ENCODE results near the gene ATXN7L2.

The ATXN7L2 gene

DNA sequence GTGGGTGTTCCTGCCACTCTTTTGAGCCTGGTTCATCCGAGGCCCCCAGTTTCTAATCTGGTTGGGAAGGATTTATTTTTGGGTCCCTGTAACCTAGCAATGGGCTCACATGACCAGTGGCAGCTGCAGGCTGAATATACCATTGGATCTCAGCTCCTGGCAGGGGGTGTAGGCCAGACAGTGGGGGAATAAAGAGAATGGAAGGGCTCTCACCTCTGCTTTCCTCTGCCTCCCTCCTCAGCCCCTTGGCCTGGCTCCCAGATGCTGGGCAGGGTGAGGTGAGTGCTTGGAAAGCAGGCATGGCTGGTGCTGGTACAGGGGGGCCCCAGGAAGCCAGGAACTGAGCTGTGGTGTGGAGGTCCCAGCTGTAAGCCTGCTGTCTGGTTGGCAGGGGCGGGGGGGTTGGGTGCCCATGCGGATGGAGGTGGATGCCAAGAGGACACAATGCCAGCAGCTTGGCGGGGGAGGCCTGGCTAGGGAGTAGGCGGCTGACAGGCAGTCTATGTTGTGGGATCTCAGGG lies 52.3 kb downstream of the ATXN7L2 start:
- no peak for TF ChIP-seq CTCF (conservative IDR thresholded peaks at IDR 0.05)
- no peak overlapping the region for H3K27ac ChIP-seq

GRCh38 chr1:109537450-109538178 lies 53.9 kb downstream of the ATXN7L2 start:
- TF ChIP-seq CTCF (conservative IDR thresholded peaks at IDR 0.05) = no peak
- H3K27ac ChIP-seq = no peak overlapping the region

- no peak for TF ChIP-seq CTCF (conservative IDR thresholded peaks at IDR 0.05)
- no peak overlapping the region for H3K27ac ChIP-seq
Observed at GRCh38 chr1:109538827-109539555, 55.3 kb downstream of the ATXN7L2 start.

DNA sequence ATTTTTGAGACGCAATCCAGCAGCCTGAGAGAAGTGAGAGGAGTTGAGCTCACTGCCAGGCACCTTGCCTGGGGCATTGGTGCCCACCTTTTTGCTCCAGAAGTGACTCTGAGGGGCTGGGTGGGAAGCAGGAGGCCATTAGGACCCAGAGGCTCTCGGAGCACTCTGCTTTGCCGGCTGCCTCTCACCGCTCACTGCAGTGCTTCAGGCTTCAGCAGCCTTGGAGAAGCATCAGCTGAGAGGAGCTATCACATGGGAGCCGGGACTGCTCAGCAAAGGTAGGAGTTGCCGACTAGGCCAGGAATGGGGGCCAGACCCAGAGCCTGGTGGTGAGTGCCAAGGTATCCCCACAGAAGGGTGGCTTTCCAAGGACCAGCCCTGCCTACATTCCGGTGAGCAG lies 56.0 kb downstream of the ATXN7L2 start, which contains the start of gene GPR61:
Gene GPR61 (plus strand): TSS at position 197 of the 400 bp plus-strand sequence. CDS start 3,151 bp downstream, outside the sequence.
- TF ChIP-seq CTCF (conservative IDR thresholded peaks at IDR 0.05) = no peak
- H3K27ac ChIP-seq = no peak within 1 kb of the TSS

- TF ChIP-seq CTCF (conservative IDR thresholded peaks at IDR 0.05) = no peak
Observed at GRCh38 chr1:109541102-109541501, 57.4 kb downstream of the ATXN7L2 start.

More at GRCh38 chr1:109541102-109541501, 57.4 kb downstream of the ATXN7L2 start:
- H3K27ac ChIP-seq = no peak overlapping the region

Measured in VCaP (cell line).